SK-N-MC (cell line): ENCODE results near the gene FNDC3B.
"Not testable (repeated sequence)": the region's sequence is repeated elsewhere in the genome, so short reads cannot be mapped to it uniquely, and the experiment has no call there.

ENCODE experiments used
- DNase-seq: peaks from one replicate; pipeline ENCODE4 v3.0.0-alpha.2; 2011; ENCODE audit warnings: low read depth, low spot score
- H3K27ac ChIP-seq: fragments of 200-600 bp; sonication (generic); 2 replicates; pipeline ENCODE4 v1.5.1; 2016; ENCODE audit warnings: mixed run types
- H3K36me3 ChIP-seq: fragments of 200-600 bp; sonication (generic); 2 replicates; pipeline ENCODE4 v1.6.1; 2017; ENCODE audit warnings: antibody characterized with exemption, low read length, mixed read lengths; ENCODE audit not compliant: insufficient read depth
- H3K4me3 ChIP-seq: fragments of 200-600 bp; sonication (generic); 2 replicates; pipeline ENCODE4 v1.5.1; 2016
- H3K9ac ChIP-seq: fragments of 200-600 bp; sonication (generic); 2 replicates; pipeline ENCODE4 v1.8.0; 2017; ENCODE audit warnings: mixed run types, mixed read lengths; ENCODE audit not compliant: insufficient read length
- H3K9me3 ChIP-seq: fragments of 200-600 bp; sonication (generic); 2 replicates; pipeline ENCODE4 v1.6.1; 2017; ENCODE audit warnings: low read depth, mild to moderate bottlenecking, antibody characterized with exemption, low read length, moderate library complexity, mixed read lengths
- EZH2 ChIP-seq: fragments of 200-600 bp; sonication (generic); IDR thresholded peaks from one replicate; pipeline ENCODE4 v1.6.1; 2017; ENCODE audit warnings: antibody characterized with exemption
- FOXP2 ChIP-seq: optimal IDR thresholded peaks from 2 replicates; pipeline ENCODE3; 2011; ENCODE audit warnings: mild to moderate bottlenecking, moderate library complexity; ENCODE audit not compliant: insufficient read depth; ENCODE audit errors: extremely low read length, control extremely low read depth
- POLR2AphosphoS5 ChIP-seq: IDR thresholded peaks from 2 replicates; pipeline ENCODE4 v1.6.1; 2012; ENCODE audit warnings: mild to moderate bottlenecking, low read depth, low read length, borderline replicate concordance

FNDC3B gene

DNA sequence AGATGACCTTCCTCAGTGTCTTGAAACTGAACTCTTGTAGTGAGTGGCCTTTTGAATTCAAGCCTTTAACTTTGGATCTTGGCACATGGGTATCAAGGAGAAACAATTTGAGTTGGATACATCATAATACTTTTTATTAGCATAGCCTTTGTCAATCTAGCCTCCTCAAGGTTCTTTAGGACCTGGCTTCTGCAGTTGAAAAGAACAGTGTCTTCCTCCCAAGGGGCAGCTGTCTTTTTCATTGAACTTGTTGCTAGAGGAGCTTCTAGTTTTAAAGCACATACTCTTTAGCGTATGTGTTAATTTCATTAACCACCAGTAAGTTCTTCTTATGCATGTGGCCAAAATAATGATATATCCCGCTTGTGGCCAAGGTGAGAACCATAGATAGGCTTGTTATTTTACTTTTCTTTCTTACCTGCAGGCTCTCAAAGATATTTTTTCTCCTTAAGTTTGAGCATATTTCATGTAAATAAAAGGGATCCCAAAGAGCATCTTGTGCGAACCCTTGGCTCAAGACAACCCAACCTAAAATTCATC lies 325.7 kb downstream of the FNDC3B start:
- Histone ChIP-seq H3K9me3 (no peaks in the 10 kb centered on the region), H3K27ac (no peak overlapping the region), H3K9ac (no peak overlapping the region), H3K36me3 (peaks cover 14% of the 10 kb centered on the region), H3K4me3 (no peak overlapping the region)
- TF ChIP-seq POLR2AphosphoS5 (no peak), FOXP2 (no peak), EZH2 (no peak)
- no peak for DNase-seq

DNA sequence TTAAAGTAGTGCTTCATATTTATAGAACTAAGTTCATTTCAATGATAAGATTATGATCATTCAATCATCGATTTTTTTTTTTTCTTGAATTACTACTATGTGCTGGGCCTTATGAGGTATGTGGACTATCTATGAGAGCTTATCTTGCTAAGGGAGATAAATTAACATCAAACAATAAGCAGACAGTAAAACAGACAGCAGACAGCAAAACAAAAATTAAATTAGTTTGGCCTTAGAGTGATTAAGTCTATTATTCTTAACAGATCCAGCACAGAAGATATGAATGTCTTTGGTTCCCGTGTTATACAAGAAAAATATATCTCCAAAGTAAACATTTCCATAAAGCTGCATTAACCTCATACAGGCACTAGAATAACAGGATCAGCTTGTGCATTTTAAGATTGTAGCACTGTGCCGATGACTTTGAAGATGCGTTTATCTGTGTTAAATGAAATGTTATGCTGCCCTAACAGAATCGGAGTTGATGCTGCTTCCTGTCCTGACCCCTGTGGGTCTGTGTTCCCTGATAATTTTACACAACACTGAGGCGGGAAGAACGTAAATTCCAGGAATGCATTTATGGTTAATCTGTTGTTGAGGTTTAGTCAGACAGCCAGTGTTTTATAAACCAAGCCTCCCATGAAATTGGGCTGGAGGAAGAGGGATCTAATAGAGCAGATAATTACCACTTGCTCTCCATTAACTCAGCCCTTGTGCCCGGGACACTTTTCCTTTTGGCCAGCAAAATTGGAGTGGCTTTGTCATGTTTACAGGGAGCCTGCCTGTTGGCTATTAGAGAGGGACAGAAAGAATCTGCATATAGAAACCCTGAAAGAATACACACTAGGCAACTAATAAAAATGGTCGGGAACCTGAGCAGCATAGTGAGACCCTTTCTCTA lies 328.1 kb downstream of the FNDC3B start:
- H3K36me3 ChIP-seq, result peaks cover 19% of the 10 kb centered on the region
- H3K9me3 ChIP-seq, result no peaks in the 10 kb centered on the region
- no peak overlapping the region for H3K27ac ChIP-seq
- H3K9ac ChIP-seq, result no peak overlapping the region
- no peak overlapping the region for H3K4me3 ChIP-seq
- TF ChIP-seq POLR2AphosphoS5, result no peak
- TF ChIP-seq EZH2, result no peak
- TF ChIP-seq FOXP2, result no peak
- no peak for DNase-seq

DNA sequence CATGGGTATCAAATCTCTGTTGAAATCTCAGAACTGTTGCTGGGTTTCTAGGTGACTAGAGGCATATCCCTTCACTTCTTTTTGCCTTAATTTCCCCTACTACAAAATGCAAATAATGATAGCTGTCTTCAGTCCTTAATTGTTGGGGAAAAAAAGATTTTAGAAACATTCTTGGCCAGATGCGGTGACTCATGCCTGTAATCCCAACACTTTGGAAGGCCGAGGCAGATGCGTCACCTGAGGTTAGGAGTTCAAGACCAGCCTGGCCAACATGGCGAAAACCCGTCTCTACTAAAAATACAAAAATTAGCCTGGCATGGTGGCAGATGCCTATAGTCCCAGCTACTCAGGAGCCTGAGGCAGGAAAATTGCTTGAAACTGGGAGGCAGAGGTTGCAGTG lies 329.2 kb downstream of the FNDC3B start:
- not testable (repeated sequence) for H3K9me3 ChIP-seq, H3K27ac ChIP-seq, H3K36me3 ChIP-seq, H3K9ac ChIP-seq, H3K4me3 ChIP-seq, DNase-seq

- TF ChIP-seq FOXP2, result no peak
- no peak for TF ChIP-seq POLR2AphosphoS5
- TF ChIP-seq EZH2, result no peak
- Histone ChIP-seq H3K36me3 (0 out of 2 replicates have a peak, but pooled peaks cover 6% of the 10 kb centered on the region), H3K9ac (no peak overlapping the region), H3K9me3 (no peaks in the 10 kb centered on the region), H3K27ac (no peak overlapping the region), H3K4me3 (no peak overlapping the region)
- DNase-seq, result no peak
These were observed 330.3 kb downstream of the FNDC3B start for GRCh38 chr3:172369590-172370259.

- Histone ChIP-seq H3K9ac (no peak overlapping the region), H3K4me3 (no peak overlapping the region), H3K9me3 (no peaks in the 10 kb centered on the region), H3K36me3 (0 out of 2 replicates have a peak, but pooled peaks cover 6% of the 10 kb centered on the region), H3K27ac (no peak overlapping the region)
- DNase-seq, result no peak
- TF ChIP-seq EZH2 (no peak), POLR2AphosphoS5 (no peak), FOXP2 (no peak)
These were observed 331.0 kb downstream of the FNDC3B start for GRCh38 chr3:172370419-172370818.

DNA sequence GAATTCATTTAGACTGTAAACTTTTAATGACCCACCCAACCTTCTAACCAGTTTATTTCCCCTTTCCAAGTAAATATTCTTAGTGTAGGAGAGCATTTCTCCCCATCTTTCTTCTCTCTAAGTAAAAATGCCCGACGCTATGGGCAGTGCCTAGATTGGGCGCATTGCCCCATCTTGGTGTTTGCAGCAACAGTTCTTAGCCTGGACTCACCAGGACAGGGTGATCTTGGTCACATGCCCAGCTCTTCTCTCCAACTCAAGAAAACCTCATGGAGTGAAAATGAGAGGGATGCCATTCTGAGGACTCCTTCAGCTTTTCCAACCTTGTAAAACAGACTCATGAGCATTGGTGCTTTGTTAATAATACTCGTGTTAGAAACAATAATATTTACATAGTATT lies 332.2 kb downstream of the FNDC3B start:
- H3K36me3 ChIP-seq, result 0 out of 2 replicates have a peak, but pooled peaks cover 6% of the 10 kb centered on the region
- no peak overlapping the region for H3K9ac ChIP-seq
- no peak for DNase-seq
- H3K4me3 ChIP-seq, result no peak overlapping the region
- H3K9me3 ChIP-seq, result no peaks in the 10 kb centered on the region
- TF ChIP-seq EZH2 (no peak), POLR2AphosphoS5 (no peak)
- H3K27ac ChIP-seq, result no peak overlapping the region

DNA sequence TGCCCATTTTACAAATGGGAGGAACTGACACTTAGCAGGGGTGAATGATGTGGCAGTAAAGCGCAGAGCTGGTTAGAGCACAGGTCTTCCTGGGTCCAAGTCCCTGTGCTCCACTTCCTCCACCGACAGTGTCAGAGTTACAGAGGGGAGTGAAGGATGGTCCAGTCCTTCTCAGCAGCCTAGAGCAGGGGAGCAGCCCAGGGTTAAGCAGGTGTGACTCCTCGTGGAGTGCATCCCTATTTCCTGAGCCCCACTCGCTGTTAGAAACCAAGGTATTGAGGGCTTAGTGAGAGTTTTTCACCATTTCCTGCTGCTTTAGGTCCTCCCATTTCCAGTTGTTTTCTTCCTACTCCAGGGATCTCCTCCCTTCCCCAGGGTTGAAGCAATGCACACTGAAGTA lies 333.5 kb downstream of the FNDC3B start:
- H3K9ac ChIP-seq, result no peak overlapping the region
- TF ChIP-seq FOXP2, result no peak
- TF ChIP-seq EZH2, result no peak
- TF ChIP-seq POLR2AphosphoS5, result no peak
- no peak overlapping the region for H3K4me3 ChIP-seq
- H3K9me3 ChIP-seq, result no peaks in the 10 kb centered on the region
- peaks cover 6% of the 10 kb centered on the region; the same call in 1 of the 2 replicates for H3K36me3 ChIP-seq
- DNase-seq, result no peak
- no peak overlapping the region for H3K27ac ChIP-seq

DNA sequence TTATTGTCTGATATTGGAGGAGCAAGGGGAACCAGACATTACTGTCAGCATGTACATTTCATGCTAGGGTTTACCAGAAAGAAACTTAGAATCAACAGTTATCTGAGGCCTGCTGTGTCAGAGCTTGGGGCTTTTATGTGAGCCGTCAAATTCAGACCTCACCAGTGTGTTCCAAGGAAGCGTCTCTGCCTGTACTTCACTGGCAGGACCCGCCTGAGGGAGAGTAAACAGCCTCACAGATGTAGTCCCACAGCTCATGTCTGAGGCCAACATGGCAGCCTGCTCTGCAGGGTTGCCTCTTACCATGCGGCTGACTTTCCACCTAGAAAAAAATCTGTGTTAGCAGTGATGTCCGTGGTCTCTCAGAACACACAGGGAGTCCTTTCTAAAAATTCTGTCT lies 334.5 kb downstream of the FNDC3B start:
- H3K9me3 ChIP-seq, result no peaks in the 10 kb centered on the region
- no peak for DNase-seq
- TF ChIP-seq EZH2 (no peak), POLR2AphosphoS5 (no peak), FOXP2 (no peak)
- H3K9ac ChIP-seq, result no peak overlapping the region
- H3K27ac ChIP-seq, result no peak overlapping the region
- H3K36me3 ChIP-seq, result peaks cover 15% of the 10 kb centered on the region
- no peak overlapping the region for H3K4me3 ChIP-seq
